HG03521 (cell line): ENCODE measurements around the gene CYFIP1.

Source experiments
- ATAC-seq: cut with Tn5 transposase; IDR thresholded peaks from one replicate; pipeline ENCODE4 v1.9.1; 2021; ENCODE audit warnings: mild to moderate bottlenecking, moderate library complexity; ENCODE audit not compliant: unreplicated experiment

CYFIP1 gene

DNA sequence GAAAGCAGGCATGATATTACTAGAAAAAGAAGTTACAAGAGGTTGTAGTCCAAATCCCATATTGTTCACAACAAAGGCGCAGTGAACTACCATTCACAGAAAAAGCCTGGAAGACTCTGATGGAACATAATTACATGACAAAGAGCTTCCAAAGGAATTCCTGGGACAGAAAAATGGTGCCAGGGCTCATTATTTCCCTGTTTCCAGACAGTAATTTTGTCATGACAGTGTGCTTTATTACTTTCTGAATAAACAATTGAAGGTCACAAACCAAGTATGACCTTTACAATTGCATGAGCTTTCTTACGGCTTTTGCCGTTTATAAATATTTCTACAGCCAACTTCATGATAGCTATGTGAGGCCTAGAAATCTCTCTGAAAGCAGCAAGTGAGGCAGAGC lies 61.0 kb downstream of the CYFIP1 start:
- no peak for ATAC-seq

DNA sequence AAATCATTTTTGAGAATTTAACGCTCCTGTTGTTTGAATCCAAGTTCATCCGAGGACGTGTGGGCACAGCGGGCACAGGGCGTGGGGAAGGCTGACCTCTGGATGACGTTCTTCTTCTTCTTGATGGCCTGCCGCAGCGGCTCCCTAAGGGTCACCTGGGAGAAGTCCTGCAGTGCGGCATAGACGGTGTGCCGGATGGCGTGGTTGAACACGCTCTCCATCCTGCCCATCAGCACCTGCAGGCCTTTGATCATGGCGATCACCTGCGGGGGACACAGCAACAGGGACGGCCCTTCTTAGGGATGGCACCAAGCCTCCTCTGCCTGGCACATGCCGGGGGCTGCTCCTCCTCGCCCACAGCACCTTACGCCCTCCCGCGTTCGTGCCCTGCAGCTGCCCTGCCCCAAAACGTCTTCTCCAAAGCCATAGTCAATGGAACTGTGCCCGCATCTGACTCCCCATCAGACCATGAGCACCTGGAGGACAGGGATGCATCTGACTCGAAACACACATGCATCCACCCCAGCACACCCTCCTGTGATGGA lies 61.5 kb downstream of the CYFIP1 start:
- no peak for ATAC-seq

DNA sequence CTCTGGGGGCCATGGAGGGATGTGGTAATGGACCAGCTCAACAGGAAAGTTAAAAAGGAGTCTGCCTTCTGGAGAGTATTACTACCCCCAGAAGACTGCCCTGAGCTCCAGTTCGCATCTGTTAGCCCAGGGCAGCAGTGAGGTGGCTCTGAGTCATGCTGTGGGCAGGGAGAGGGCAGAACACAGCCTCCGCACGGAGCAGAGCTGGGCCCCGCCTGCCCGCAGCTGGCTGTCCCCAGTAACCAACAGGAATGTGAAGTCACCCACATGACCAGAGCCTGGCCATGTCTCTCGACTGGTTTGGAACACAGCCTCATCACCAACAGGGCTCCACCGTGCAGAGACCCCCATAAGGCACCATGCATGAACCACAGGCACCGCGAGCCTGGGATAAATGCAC lies 62.1 kb downstream of the CYFIP1 start:
- no peak for ATAC-seq

DNA sequence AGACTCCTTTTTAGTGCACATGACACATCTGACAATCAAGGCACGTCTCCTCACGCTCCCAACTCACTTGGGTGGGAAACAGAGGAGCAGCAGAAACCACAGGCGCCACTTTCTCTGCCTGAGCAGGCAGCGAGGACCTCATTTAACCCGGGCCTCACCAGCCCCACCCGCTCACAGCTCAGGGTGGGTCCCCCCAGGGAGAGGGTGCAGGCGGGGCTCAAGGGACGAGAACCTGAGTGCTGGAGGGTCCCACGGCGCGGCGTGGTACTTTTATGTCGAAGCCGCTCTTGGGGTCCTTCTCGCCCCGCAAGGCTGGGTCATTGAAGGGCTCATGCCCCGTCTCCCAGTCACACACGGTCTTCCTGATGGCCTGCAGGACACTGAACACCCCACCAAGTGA lies 62.6 kb downstream of the CYFIP1 start:
- no peak for ATAC-seq

DNA sequence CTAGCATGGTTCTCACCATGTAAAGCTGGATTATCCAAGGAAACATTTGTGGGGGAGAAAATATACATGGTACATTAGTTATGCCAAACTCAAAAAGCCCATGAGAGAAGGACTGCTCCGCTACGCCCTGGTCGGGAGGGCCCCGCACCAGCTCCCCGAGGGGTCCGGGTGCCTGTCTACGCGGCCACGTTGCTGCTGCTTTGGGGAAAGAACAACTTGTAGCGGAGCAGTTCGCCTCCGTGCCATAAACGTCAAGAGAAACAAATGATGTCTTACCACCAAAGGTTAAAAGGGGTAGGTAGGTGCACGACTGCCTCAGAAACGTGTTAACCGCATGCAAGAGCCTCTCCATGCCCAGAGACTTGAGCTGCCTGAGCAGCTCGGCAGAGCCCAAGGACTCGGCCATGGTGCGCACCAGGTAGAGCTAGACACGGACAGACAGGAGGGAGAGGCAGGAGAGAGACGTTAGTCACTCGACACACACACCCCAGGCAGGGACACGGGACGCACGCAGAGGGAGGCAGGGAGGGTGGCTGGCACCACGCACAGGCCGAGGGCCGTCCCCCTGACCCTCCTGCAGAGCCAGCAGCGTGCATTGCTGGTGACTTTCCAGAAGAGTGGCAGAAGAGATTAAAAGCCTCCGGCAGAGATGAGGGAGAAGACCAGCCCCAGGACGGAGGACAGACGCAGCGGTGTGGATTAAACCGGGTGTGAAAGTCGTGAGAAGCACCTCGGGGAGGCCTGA lies 63.4 kb downstream of the CYFIP1 start:
- ATAC-seq: no peak

DNA sequence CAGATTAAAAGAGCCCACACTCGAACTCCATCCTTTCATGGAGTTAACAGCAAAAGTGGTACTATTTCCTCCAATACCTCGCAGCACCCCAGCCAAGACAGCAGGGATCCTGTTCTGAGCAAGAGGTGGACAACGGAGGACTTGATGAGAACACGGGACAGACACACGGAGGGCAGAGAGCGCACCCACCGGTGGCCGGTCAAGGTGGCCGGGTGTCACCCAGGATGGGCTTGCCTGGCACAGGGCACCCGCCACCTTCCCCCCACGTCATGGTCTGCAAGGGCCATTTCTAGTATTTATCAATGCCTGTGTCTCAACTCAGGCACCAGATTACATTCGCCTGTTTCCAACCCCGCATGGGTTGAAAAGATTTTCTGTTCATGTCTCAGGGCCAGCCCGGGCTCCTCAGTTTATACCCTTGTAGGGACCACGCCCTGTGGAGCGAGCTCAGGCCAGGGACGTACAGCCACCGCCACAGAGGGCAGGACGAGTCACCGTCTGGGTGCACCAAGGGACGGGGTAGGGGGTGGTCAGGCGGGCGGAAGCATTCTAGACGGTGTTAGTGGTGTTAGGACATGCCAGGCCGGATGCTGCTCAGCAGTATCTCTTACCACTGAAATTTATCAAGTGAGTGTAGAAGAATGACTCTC lies 64.2 kb downstream of the CYFIP1 start:
- ATAC-seq: no peak

DNA sequence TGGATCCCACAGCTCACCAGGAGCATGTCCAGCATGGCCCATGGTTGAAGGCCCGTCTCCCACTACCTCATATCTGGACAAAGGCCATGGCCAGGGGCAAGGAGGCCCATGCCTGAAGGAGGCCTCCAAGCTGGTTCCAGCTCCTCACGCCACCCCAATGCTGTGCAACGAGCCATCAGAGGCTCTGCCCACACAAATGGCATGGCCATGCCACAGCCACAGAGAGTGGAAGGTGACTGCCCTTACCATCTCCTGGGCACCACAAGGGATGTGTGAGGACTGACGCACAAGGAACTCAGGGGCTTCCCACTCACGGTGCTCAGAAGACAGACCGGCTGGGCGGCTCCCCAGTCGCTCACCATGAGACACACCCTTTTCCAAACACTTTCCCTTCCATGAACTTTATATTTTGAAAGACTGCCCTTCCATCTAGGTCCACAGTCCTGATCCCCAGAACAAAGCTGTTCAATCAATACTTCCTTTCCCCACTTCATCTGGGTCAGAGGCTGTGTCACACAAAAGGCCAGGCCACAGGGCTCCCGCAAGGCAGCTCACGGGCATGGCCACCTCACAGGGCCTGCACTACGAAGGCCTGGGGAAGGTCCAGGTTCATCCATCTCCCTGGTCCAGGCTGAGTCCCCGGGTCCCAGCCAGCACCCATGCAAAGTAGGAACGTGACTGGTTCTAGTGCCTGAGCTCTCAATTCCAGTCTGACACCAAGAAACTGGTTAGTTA lies 66.4 kb downstream of the CYFIP1 start:
- ATAC-seq: no peak

DNA sequence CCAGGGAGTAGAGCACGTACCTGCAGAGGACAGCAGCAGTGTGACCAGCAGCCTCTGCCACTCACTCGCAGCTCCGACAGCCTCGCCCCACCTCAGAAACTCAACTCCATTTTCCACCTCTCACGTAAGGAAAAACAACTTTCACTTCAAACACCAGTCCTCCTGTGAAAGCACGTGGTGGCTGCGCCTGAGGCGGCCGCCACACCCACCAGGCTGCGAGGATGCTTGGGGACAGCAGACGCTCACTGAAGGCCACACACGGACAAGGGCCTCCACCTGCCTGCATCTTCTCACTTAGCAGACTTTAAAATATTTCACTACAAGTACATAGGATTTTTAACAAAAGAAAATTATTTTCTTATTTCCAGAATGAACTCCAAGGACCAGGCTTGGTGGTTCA lies 67.9 kb downstream of the CYFIP1 start:
- no peak for ATAC-seq

DNA sequence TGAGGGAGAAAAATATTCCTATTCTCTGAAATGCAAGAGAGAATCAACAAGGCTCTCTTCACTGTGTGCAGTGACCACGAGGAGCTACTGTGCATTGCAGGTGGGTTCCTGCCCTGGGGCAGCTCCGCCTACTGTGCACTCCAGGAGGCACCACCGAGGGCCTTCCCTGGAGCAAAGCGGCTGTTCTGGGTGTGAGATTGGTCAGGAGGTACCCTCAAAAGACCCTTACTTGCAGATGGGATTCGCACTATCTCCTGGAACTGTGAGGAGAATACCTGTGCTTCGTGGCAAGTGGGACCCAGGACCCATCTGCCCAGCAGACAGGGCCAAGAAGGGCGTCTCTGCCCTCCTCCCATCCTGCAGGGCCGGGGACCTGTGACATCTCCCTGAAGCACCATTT lies 68.9 kb downstream of the CYFIP1 start:
- no peak for ATAC-seq

DNA sequence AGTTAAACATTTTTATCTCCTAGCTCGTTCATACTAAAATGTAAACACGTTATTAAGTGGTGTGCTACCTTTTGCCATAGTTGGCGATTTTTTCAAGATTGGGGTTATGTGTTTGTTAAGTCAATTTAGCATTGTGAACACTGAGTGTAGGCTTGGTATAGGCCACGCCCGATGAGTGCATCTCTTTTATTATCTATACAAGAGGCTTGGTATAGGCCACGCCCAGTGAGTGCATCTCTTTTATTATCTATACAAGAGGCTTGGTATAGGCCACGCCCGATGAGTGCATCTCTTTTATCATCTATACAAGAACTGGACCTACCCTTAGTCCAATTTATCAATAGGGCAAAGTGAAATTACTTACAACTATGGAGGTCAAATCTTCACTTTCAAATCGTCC lies 71.3 kb downstream of the CYFIP1 start:
- ATAC-seq: no peak

DNA sequence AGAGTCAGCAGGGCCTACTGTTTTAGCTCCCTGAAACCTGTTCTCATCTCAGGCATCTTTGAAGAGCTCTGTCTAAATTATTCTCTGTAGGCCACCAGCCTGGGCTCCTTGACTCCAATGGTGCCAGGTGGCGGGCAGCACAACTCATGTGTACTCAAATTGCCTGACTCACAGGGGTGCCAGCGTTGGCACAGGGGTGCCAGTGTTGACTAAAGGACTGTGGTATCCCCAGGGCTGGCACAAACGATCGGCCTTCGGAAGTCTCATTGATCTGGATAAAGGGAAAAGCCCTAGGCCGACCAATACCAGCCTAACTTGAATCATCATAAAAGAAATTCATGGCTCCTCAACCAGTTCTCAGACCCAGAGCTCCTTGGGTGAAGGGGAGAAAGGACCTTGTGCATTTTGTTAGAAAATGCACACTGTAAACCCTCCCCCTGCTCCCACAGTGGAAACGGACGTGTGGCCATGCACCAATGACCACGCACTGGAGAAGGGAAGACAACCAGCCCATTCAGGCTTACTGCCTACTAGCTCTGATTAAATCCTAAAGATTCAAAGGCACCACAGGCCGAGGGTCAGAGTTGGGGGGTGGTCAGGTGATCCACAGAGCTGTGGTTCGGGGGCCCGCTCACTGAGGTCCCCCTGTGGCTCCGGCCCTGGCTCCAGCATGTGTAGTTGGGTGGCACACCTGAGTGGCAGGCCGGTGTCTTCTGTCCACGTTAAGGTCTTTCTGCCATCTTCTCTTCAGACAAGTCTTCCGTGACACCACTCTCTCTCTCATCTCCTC lies 72.8 kb downstream of the CYFIP1 start:
- ATAC-seq: no peak

DNA sequence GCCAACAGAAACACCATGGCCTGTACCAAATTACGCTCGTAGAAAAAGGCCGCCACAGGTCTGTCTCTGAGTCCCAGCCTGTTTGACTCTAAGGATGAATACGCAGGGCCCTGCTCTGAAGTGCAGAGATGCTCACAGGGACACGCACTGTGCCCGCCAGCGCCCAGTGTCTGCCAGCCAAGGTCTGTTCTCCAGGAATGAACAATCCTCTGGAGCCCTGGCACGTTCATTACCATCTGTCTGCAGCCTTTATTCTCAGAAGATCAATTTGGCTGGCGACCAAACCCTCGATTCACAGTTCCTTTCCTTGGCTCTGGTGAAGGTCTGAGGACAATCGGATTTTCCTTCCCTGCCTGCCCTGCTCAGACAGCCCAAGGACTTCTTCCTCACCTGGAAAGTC lies 75.4 kb downstream of the CYFIP1 start:
- no peak for ATAC-seq

DNA sequence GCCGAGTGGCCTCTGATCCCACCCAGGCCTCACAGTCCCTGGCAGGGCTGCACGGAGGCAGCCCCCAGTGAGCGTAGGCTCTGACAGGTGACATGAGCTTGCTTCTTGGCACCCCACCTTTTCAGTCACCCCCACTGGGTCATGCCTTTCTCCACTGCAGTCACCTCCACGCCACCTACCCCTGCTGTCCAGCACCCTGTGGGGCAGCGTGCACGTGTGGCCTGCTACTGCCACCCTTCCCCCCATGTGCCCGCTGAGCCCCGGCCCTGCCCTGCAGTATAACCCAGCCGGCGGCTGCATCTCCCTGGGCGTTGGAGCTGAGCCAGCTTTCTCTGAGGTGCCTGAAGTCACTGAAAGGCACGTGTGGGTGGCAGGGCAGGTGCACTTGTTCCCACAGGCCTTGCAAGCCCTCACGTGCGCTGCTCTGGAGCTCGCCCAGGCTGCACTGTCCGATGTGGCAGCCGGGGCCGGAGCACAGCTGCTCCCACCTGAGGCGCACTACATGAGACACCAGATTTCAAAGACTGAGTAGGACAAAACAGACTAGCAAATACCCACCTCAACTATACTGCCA lies 76.1 kb downstream of the CYFIP1 start:
- no peak for ATAC-seq

DNA sequence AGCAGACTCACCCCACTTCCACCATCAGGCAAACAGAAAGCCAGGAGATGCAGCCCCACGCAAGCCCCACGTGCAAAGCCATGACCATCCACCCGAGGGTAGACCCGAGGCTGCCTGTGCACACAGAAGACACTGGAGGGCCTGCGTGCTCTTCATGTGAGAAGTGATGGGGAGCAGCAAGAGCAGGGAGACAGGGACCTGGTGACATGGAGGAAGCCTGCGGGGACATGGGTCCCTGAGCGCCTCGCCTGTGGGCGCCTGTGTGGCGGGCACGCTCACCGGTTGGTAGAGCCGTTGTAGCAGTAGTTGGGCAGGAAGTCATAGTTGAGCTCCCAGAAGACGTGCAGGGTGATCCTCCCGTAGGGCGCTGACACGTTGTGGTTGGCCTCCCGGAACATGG lies 76.7 kb downstream of the CYFIP1 start:
- ATAC-seq: no peak

DNA sequence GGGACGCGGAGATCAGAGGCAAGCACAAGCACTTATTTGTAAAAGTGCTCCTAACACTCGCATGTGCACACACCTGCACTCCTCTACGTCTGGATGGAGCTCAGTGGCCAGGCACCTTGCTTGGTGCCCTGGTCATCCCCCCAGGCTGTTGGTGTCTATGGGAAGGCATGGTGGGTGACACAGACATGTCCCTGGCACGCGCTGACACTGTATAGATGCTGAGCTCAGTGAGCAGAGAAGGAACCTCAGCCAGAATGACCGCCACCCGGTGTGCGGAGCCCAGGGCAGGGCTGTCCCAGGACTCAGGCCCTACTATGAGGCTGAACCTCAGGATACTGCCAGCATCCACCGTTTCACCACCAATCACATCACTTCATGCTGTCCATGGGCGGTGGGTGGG lies 77.2 kb downstream of the CYFIP1 start:
- ATAC-seq: no peak

DNA sequence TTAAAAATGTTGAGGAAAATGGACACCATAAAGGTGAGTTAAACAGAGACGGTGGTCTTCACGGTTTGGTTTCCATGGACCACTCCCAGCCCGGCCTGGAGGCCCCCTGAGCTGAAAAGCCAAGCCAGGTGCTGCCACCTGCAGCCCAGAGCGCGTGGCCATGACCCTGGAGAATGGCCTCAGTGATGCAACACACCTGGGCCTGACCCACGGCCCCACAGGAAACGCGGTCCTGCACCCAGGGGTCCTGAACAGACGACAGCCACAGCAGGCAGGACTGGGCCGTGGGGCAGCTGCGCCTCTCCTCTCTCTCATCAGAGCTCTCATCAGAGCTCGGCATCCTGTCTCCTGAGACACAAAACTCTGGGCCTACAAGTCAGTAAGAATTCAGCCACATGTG lies 77.6 kb downstream of the CYFIP1 start:
- ATAC-seq: no peak

DNA sequence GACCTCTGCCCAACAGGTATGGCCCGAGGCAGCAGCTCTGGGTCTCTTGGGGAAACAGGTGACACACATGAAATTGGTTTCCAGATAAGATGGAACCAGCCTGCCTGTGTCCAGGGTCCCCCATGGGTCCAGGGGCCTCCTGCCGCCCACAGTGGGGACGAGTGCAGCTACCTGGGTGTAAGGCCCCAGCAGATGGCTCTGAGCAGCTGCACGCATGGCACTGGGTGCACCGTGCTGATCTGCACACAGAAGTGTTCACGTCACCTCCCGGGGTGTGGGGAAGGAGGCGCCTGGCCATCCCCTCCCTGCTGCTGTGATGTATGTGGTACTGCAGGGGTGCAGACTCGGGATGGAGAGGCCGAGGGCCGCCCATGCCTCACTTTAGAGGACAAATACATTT lies 78.1 kb downstream of the CYFIP1 start:
- ATAC-seq: no peak

DNA sequence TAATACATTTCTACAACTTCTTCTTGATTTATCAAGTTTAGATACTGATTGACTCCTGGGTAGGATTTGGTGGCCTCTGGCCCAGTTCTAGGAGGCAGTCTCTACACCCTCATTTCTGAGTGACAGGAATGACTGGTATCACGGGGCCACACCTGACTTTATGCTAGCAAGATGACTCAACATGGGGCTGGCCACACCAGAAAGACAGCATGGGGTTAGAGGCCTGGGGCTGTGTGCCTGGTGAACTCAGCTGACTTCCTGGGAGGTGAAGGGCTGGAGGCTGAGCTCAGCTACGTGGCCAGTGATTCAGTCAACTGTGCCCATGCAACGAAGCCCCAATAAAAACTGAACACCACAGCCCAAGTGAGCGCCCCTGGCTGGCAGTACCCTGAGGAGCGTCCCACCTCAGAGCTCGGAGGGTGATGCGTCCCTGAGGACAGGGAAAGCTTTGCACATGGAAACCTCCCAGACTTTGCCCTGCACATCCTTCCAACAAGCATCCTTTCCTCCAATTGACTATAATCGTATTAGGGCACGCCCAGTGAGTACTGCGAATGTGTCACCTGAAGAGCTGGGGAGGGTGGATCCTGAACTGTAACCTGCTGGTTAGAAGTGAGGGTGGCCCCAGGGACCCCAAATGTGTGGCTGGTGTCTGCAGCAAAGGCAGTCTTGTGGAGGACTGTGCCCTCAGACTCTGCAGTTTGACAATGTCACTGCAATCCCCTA lies 84.5 kb downstream of the CYFIP1 start:
- ATAC-seq: no peak

DNA sequence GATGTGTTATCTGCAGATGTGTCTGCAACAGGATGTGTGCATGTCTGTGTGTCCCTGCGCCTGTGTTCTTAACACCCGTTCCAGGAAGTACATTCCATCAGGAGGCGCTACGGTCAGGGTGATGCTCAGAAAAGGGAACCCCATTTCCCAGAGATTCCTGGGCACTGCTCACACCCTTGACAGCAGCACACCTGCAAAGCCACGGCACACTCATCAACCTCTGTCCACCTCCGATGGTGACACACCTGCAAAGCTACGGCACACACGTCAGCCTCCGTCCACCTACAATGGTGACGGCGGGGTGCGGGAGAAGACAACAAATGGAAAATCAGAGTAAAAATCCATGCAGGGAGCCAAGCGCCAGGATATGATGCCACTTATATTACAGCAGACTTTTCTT lies 86.3 kb downstream of the CYFIP1 start:
- no peak for ATAC-seq

DNA sequence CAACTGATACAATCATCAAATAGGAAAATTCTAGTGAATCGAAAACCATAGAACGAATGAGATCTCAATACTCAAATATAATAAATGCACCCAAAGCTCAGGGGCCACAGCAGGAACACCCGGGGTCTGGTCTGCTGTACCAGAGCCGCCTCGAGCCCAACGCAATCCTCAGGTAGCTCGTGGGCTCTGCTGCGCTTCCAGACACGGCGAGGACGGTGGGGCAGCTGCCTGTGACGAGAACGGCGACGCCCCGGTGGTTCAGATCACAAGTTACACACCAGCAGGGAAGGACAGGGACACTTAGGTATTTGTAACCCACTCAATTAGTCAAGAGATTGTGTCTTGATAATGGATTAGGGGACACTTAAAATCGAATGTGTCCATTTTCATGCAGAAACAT lies 87.1 kb downstream of the CYFIP1 start:
- no peak for ATAC-seq
